PFSK-1 (cell line): ENCODE measurements around the gene SFT2D3.

Source experiments
- FOXP2 ChIP-seq: optimal IDR thresholded peaks from 2 replicates; pipeline ENCODE3; 2011; ENCODE audit warnings: borderline replicate concordance, control low read depth, inconsistent platforms; ENCODE audit not compliant: insufficient read depth; ENCODE audit errors: extremely low read length, extremely low read depth
- POLR2AphosphoS5 ChIP-seq: IDR thresholded peaks from 2 replicates; pipeline ENCODE4 v1.6.1; 2012; ENCODE audit warnings: low read depth, mild to moderate bottlenecking, control low read depth, low read length, moderate library complexity
- SIN3A ChIP-seq: IDR thresholded peaks from 2 replicates; pipeline ENCODE4 v1.6.1; 2012; ENCODE audit warnings: mild to moderate bottlenecking, low read length, moderate library complexity, borderline replicate concordance; ENCODE audit not compliant: insufficient read depth
- TAF1 ChIP-seq: IDR thresholded peaks from 2 replicates; pipeline ENCODE4 v1.6.1; 2012; ENCODE audit warnings: low read length, control low read depth, borderline replicate concordance; ENCODE audit not compliant: insufficient read depth
- TF ChIP-seq, protein P1 (sequence below), 2 experiments: IDR thresholded peaks; 2 replicates each; pipeline versions ENCODE4 v1.6.1 to v1.8.0; 2011 to 2012; ENCODE audit warnings: low read depth in 2 of 2, low read length in 2 of 2, control low read depth in 1 of 2, inconsistent platforms in 1 of 2, mild to moderate bottlenecking in 1 of 2, moderate library complexity in 1 of 2; ENCODE audit not compliant: insufficient read depth in 1 of 2

SFT2D3 gene

DNA sequence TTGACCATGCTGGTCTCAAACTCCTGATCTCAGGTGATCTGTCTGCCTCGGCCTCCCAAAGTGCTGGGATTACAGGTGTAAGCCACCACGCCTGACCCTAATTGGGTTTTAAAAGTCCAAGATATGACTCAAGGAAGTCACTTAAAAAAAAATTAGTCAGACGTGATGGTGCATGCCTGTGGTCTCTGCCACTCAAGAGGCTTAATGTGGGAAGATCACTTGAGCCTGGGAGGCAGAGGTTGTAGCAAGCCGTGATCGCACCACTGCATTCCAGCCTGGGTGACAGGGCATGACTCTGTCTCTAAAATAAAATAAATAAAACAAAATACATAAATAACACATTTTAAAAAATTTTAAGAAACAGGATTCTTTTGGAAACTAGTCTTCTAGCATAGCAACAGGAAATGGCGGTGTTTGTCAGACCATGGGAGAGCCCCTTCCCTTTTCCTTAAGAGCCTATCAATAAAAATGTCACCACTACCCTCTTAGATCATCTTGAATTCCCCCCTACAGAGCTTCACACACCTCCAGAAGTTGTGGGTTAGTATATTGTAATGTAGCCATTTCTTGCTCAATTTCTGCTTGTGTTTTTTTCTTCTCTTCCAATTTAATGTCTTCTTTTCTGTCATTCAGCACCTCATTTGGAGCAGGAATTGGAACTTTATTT lies 20.1 kb downstream of the SFT2D3 start:
- no peak for TF ChIP-seq TAF1
- no peak for TF ChIP-seq POLR2AphosphoS5
- no peak for TF ChIP-seq SIN3A
- TF ChIP-seq, protein P1, sequence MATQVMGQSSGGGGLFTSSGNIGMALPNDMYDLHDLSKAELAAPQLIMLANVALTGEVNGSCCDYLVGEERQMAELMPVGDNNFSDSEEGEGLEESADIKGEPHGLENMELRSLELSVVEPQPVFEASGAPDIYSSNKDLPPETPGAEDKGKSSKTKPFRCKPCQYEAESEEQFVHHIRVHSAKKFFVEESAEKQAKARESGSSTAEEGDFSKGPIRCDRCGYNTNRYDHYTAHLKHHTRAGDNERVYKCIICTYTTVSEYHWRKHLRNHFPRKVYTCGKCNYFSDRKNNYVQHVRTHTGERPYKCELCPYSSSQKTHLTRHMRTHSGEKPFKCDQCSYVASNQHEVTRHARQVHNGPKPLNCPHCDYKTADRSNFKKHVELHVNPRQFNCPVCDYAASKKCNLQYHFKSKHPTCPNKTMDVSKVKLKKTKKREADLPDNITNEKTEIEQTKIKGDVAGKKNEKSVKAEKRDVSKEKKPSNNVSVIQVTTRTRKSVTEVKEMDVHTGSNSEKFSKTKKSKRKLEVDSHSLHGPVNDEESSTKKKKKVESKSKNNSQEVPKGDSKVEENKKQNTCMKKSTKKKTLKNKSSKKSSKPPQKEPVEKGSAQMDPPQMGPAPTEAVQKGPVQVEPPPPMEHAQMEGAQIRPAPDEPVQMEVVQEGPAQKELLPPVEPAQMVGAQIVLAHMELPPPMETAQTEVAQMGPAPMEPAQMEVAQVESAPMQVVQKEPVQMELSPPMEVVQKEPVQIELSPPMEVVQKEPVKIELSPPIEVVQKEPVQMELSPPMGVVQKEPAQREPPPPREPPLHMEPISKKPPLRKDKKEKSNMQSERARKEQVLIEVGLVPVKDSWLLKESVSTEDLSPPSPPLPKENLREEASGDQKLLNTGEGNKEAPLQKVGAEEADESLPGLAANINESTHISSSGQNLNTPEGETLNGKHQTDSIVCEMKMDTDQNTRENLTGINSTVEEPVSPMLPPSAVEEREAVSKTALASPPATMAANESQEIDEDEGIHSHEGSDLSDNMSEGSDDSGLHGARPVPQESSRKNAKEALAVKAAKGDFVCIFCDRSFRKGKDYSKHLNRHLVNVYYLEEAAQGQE (IDR thresholded peaks at IDR 0.05; ENCODE audit: insufficient read depth in 1 of 2, low read depth in 2 of 2, low read length in 2 of 2): no peak
- no peak for TF ChIP-seq FOXP2

DNA sequence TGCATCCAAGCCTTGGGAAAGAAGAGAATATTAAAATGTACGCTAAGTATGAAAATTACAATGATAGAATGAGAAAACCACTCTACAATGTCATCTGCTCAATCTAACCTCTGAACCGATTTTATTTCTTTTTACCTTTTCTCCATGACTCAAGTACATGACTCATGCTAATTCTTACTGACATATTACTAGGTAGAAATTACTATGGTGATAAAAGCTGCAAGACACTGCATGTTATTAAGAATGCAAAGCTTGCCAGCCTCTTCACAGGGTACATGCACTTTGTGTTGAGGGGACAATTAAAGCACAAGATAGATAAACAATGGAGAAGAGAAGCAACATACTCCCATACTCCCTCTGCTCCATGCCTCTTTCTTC lies 20.7 kb downstream of the SFT2D3 start:
- TF ChIP-seq, protein P1 (IDR thresholded peaks at IDR 0.05; ENCODE audit: insufficient read depth in 1 of 2, low read depth in 2 of 2, low read length in 2 of 2): no peak
- no peak for TF ChIP-seq SIN3A
- no peak for TF ChIP-seq TAF1
- no peak for TF ChIP-seq FOXP2
- no peak for TF ChIP-seq POLR2AphosphoS5

DNA sequence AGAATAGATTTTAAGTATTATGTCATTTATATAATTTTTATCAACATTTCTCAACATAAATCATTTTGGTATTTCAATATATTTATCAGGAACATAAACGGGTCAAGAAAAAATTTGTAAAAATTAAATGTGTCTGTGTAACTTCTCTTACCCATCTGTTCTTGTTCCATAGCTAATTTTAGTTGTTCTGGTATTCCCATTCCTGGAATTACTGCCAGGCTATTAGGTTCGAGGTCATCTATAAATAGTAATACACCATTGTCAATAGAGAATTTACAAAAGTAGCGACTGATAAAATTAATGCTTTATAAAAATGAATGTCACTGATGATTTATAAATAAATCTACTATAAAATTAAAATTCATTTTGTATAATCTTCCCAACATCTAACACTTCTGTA lies 21.5 kb downstream of the SFT2D3 start:
- TF ChIP-seq FOXP2: no peak
- no peak for TF ChIP-seq SIN3A
- TF ChIP-seq POLR2AphosphoS5: no peak
- no peak for TF ChIP-seq TAF1
- TF ChIP-seq, protein P1 (IDR thresholded peaks at IDR 0.05; ENCODE audit: insufficient read depth in 1 of 2, low read depth in 2 of 2, low read length in 2 of 2): no peak

DNA sequence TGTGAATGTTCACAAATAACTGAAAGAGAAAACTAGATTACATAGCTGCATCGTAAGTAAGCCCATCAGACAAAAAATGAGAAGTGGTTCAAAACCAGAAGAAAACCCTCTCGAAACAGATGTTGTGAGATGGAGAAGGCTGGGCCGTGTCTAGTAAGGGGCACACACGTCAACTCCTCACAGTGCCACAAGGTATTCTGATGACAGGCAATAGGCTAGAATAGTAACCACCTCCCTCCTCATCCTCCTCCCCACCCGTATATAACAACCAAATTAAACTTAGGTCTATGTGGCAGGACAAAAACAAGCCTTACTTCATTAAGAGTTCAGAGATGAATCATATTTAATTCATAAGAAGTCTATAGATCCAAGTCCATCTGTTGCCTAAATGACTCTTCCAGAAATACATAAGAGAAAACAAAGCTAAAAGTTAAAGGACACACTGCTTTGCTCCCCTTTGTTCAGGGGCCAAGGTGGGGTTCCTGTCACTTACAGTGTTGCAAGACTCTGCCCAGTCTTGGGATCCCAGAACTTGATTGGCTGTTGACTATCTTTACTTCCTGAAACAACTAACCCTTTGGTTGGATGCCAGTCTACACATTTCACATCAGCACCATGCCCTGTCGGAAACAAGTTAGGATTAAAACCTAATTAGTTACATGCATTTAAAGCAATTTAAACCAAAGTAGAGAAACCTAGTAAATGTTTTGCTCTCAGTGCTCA lies 25.0 kb downstream of the SFT2D3 start:
- TF ChIP-seq POLR2AphosphoS5: no peak
- no peak for TF ChIP-seq SIN3A
- TF ChIP-seq, protein P1 (IDR thresholded peaks at IDR 0.05; ENCODE audit: insufficient read depth in 1 of 2, low read depth in 2 of 2, low read length in 2 of 2): no peak
- TF ChIP-seq TAF1: no peak
- no peak for TF ChIP-seq FOXP2
